Measurements from ENCODE around the gene HOXB8.

- TF ChIP-seq SP1 (IDR thresholded peaks at IDR 0.05) (no peak), TARDBP (IDR thresholded peaks at IDR 0.05) (no peak), SUZ12 (IDR thresholded peaks at IDR 0.05) (no peak), NFRKB (IDR thresholded peaks at IDR 0.05) (no peak), FOXK2 (IDR thresholded peaks at IDR 0.05) (no peak), FOXA1 (IDR thresholded peaks at IDR 0.05) (no peak), ZNF384 (IDR thresholded peaks at IDR 0.05) (no peak)
Observed at GRCh38 chr17:48630009-48630924, 15.2 kb upstream of the HOXB8 start.
